Measurements from ENCODE around the gene IVD.

The IVD gene

GRCh38 chr15:40464595-40465185 lies 59.1 kb downstream of the IVD start:
- no peak for TF ChIP-seq CTCF (IDR thresholded peaks at IDR 0.05; ENCODE audit: low read depth, low read length)

GRCh38 chr15:40465939-40466338 lies 60.3 kb downstream of the IVD start:
- no peak overlapping the region for H3K4me3 ChIP-seq (ENCODE audit: low read depth, low read length)
- TF ChIP-seq CTCF (IDR thresholded peaks at IDR 0.05; ENCODE audit: low read depth, low read length) = no peak

More at GRCh38 chr15:40464595-40465185, 59.1 kb downstream of the IVD start:
- no peak overlapping the region for H3K4me3 ChIP-seq (ENCODE audit: low read depth, low read length)

- H3K4me3 ChIP-seq (ENCODE audit: low read depth, low read length) = no peak overlapping the region
Observed at GRCh38 chr15:40466426-40467260, 61.0 kb downstream of the IVD start.

GRCh38 chr15:40467261-40467615 lies 61.6 kb downstream of the IVD start:
- H3K4me3 ChIP-seq (ENCODE audit: low read depth, low read length) = no peak overlapping the region
- no peak for TF ChIP-seq CTCF (IDR thresholded peaks at IDR 0.05; ENCODE audit: low read depth, low read length)

More at GRCh38 chr15:40466426-40467260, 61.0 kb downstream of the IVD start:
- TF ChIP-seq CTCF (IDR thresholded peaks at IDR 0.05; ENCODE audit: low read depth, low read length) = no peak

GRCh38 chr15:40468898-40469331 lies 63.3 kb downstream of the IVD start:
- no peak for TF ChIP-seq CTCF (IDR thresholded peaks at IDR 0.05; ENCODE audit: low read depth, low read length)
- H3K4me3 ChIP-seq (ENCODE audit: low read depth, low read length) = no peak overlapping the region

- H3K4me3 ChIP-seq (ENCODE audit: low read depth, low read length) = no peak overlapping the region; the same call in 1 of the 2 replicates
- no peak for TF ChIP-seq CTCF (IDR thresholded peaks at IDR 0.05; ENCODE audit: low read depth, low read length)
Observed at GRCh38 chr15:40469776-40470390, 64.3 kb downstream of the IVD start.
